GM21717 (cell line): Measurements from ENCODE around the gene TMEM222.

Experiments
- ATAC-seq: cut with Tn5 transposase; IDR thresholded peaks from one replicate; pipeline ENCODE4 v1.9.1; 2021; ENCODE audit warnings: mild to moderate bottlenecking, moderate library complexity; ENCODE audit not compliant: unreplicated experiment

TMEM222 gene

GRCh38 chr1:27306071-27306470 is 15.9 kb upstream of the TMEM222 start:
- ATAC-seq, result no peak

GRCh38 chr1:27306892-27307761 is 14.8 kb upstream of the TMEM222 start:
- no peak for ATAC-seq

DNA sequence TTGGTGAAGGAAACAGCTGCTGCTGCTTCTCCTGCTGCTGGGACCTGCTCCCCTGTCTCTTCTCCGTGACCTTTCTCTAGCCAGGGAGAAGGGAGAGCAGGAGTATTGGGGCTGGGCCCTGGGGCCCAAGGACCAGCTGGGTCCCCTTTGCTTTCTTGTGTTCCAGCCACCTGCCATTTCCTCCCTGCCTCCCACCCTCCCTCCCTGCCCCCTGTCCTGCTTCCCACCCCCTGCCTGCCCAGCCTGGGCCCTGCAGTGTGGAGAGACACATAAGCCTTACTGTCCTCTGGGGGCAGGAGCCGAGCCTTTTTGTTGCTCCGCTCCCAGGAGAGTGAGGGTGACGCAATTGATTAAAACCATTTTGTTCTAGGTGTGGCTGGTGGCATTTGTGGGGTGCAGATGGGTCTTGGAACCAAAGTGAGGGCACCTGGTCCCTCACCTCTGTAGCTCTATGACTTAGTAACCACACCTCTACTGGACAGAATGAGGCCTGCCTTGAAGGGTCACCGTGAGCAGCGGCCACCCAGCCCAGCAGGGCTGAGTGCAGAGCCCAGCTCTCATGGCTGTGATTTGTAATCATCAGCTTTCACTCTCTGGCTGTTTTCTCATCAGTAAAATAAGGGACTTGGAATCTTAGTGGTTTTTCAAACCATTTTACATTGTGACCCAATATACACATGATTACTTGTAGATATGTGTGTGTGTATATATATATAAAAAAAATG is 13.9 kb upstream of the TMEM222 start:
- no peak for ATAC-seq

DNA sequence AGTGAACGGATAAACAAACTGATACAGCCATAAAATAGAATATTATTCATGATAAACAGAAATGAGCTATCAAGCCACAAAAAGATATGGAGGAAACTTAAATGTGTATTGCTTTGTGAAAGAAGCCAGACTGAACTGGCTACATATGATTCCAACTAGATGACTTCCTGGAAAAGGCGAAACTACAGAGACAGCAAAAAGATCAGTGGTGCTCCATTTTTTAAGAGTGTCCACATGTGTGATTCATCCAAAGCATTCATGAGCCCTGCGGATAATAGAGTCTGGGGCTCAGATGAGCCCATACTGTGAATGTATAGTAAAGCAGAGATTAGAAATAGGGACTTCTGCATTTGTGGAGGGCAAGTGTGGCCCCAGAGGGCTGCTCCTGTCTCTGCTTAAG is 7.8 kb upstream of the TMEM222 start:
- ATAC-seq, result no peak

GRCh38 chr1:27314737-27315136 is 7.2 kb upstream of the TMEM222 start:
- ATAC-seq, result no peak

DNA sequence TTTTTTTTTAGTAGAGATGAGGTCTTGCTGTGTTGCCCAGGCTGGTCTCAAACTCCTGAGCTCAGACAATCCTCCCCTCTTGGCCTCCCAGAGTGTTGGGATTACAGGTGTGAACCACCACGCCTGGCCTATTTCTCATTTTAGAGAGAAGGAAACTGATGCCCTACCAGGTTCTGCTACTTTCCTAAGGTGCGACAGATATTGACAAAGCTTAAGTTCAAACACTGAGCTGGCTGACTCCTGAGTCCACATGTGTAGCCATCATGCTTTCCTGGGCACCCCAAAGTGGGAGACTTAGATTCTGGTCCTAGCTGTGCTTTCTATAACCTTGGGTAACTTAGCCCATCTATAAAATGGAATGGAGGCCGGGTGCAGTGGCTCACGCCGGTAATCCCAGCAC is 5.1 kb upstream of the TMEM222 start:
- ATAC-seq, result no peak

DNA sequence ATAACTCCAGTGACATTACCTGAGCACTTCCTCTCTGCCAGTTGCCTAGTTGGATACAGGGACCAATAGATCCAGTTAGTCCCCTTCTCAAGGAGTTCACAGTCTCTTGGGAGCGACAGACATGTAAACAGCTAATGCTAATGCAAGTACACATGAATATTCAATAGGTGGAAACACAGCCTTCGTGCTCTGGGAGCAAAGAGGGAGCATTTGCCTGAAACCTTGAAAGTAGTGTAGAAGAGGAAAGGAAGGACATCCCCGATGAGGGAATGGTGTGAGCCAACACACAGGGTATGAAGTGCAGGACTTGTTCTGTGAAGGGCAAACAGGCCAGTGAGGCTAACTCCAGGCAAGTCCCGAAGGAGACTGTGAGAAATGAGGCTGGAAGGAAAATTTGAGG is 3.8 kb upstream of the TMEM222 start:
- ATAC-seq, result no peak

DNA sequence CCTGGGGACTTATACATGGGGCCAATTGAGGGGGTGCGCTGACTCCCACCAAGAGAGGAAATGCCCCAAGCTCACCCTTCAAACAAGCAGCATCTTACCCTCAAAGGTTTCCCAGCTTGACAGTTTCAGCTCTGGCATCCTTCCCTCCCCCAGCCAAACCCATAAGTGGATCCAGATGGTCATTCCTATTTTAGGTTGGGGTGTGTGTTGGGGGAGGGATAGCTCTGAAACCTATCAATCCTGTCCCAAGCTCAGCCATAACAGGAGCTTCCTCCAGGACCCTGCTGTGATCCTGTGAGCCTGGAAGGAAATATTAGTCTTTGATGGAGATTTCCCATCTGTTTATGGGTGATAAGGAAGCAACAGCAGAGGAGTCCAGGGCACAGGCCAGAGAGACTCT is 3.4 kb upstream of the TMEM222 start:
- no peak for ATAC-seq

DNA sequence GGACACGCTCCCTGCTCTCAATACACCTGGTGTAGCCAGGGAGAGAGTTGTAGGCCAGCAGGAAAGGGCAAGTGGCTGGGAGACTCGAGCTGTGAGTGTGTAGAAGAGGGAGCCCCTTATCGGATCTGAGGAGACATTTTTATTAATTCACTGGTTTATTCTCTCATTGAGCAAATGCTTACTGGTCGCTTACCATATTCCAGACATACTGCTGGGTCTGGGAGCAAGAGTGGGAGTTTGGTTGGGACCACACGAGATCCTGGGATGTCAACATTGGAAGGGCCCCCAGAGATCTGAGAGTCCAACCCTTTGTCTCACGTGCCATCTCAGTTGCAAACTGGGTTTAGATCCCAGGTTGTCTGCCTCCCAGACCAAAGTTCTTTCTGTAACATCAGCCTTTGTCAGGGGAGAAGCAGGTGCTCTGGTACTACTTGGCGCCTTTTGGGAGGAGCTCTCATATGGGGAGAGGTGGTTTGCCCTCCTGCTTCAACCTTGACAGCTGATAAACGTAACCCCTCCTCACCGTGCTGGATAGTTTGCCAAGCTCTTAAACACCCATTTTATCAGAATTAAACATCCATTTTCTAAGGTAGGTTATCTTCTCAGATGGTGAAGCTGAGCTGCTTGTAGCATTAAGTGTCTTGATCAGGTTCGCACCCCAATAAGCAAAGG is 742 bp downstream of the TMEM222 start:
- ATAC-seq, result no peak

DNA sequence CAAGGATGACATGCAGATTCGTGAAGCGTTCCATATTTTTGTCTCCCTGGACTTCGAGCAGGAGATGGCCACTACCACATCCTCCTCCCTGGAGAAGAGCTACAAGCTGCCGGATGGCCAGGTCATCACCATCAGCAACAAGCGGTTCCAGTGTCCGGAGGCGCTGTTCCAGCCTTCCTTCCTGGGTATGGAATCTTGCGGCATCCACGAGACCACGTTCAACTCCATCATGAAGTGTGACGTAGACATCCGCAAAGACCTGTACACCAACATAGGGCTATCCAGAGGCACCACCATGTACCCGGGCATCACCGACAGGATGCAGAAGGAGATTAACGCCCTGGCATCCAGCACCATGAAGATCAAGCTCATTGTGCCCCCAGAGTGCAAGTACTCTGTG is 3.3 kb downstream of the TMEM222 start:
- ATAC-seq, result no peak

- no peak for ATAC-seq
These were observed 6.0 kb downstream of the TMEM222 start for GRCh38 chr1:27327964-27328363.

DNA sequence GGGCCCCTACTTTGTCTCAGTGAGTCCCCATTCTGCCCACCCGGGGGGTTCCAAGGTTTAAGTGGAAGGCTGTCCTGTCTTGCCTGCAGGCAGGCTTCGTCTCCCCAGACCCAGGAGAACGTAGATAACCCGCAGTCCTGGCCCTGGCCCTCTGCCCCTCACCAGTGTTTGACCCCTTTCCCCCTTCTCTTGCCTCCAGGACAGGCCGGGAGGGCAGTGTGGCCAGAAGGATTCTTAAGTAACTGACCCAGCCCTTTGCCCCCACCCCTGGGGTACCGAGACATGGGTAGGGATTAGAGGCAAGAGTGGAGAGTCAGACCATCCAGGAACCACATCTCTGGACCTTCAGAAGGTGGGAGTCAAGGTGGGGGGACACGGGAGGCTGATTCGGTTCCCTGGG is 8.8 kb downstream of the TMEM222 start:
- no peak for ATAC-seq

DNA sequence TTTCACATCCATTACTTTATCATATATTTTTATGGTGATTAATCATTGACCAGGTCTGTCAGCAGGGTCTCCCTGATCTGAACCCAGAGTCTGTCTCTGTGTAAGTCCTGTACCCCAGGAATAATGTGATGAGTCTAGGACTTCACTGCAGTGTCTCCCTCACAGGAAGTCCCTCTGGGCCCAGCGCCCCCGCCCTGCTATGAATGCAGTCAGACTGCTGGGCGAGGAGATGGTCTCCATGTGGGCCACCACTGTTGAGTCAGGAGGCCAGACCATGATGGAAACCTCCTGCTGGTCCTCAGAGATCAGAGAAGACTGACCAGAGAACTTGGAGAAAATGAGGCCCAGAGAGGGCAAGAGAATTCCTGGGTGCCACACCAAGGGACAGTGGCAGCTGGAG is 9.5 kb downstream of the TMEM222 start:
- no peak for ATAC-seq

- no peak for ATAC-seq
These were observed 10.0 kb downstream of the TMEM222 start for GRCh38 chr1:27331922-27332321.

GRCh38 chr1:27332536-27333281 is 10.7 kb downstream of the TMEM222 start:
- ATAC-seq, result no peak

DNA sequence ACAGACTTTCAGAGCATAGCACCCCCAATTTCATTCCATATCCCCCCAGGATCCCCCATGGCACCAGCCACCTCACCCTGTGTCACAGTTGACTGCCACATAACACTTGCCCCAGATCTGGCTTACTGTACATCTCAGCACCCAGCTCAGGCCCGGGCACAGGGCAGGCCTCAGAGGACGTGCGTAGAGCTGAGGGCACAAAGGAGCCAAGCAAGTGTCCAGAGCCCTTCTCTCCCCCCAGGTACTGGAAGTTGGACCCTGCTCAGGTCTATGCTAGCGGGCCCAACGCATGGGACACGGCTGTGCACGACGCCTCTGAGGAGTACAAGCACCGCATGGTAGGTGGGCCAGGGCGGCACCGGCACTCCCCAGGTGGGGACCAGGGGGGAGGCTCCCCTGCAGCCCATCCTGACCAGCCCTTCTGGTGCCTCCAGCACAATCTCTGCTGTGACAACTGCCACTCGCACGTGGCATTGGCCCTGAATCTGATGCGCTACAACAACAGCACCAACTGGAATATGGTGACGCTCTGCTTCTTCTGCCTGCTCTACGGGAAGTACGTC is 11.8 kb downstream of the TMEM222 start:
- no peak for ATAC-seq

DNA sequence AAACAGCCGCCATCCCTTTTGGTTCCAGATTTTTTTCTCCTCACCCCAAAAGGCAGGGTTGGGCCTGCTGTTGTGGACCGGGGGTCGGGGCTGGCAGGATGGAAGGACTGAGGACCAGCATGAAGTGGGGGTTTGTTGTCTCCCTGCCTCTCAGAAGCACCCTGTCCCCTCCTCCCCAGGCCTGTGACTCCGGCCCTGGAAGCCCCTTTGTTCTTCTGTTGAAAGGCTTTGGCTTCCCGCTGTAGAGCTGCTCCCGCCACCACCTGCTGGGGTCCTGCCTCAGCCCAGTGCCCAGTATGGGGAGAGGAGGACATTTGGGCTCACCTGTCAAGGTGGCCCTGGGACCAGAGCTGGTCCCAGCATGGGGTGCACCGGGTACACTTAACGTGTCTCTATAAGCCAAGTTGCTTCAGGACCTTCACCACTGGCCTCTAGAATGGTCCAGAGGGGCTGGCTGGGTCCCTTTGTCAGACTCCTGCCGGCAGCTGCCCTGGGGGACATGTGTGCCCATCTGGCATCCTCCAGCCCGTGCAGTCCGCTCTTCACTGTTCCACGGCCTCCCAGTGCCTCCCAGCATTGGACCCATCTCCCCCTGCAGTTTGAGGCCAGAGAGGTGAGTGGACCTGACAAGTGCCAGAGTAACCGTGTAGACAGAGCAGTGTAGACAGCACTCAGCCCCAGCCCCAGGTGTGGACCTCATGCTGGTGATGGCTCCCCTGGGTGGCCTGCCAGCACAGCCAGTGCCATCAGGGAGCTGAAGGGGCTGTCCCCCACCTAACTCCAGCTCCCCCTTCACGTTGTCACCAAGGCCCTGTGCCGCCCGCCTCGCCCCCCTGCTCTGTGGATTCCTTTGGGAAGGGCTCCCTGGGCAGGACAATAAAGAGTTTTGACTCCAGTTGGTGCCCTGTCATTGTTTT is 13.8 kb downstream of the TMEM222 start:
- ATAC-seq, result no peak

DNA sequence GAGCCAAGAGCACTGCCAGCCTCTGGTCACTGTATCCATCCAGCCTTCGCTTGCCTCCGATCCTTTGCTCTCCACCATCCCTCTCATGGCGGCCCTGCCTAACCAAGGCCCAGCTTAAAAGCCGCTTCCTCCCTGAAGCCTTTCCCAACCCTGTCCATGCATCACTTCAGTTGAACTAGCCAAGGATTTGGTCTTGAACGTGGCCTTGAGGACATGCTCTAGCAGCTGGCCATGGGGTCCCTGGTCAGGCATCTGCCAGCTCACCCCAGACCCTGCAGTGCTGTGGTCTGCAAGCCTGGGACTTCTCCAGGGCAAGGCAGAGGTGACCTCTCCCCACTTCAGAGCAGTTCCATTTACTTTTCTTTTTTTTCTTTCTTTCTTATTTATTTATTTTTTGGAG is 14.8 kb downstream of the TMEM222 start:
- ATAC-seq, result no peak

DNA sequence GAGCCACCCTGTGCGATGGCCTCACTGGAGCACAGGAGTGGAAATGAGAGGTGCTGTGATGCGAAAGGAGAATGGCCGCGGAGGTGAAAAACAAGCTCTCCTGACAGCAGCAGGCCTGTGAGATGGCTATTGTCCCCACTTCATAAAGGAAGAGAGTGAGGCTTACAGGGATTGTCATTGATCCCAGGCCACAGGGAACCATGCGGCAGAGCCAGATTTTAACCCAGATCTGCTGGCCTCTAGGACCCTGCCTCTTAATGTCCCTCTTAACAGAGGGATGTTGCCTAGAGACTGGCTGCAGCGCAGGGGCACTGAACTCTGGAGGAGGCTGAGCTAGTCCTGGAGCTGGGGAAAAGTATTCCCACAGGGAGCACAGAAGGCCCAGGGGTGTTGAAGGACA is 16.8 kb downstream of the TMEM222 start:
- no peak for ATAC-seq

DNA sequence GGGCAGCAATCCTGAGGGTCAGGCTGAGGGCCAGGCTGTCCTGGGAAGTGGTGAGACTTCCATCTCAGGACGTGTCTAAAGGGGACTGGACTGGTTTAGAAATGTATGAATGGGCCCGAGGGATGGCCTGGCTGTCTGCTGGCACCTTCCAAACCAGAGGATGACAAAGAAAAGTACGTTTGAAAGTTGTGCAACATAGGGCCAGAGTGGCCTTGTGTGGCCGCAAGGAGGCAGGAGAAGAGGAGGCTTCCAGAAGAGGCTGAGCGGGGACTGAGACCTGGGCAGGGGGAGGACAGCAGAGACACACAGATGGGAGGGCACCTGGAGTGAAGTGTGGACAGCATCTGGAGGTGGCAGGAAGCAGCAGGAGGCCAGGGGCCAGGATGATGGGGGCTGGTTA is 17.2 kb downstream of the TMEM222 start:
- no peak for ATAC-seq
